ENCODE data around the gene OSBPL9. TPM values are rescaled to one million over a fixed set of nuclear protein-coding genes. Genes with fewer than 3 reads are reported as not detected.

OSBPL9 gene
- total RNA-seq, 6 experiments from 2014 or later = 39.8 to 54.2 (median 44.8) TPM

DNA sequence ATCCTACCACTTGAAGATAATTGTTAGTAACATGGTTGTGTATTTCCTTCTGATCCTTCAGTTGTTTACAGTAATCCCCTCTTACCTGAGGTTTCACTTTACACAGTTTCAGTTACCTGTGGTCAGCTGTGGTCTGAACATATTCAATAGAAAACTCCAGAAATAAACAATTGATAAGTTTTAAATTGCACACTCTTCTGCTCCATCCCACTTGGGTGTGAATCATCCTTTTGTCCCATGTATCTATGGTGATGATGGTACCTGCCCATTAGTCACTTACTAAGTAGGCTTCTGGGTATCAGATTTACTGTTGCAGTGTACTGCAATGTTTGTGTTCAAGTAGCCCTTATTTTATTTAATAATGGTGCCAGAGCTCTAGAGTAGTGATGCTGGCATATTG, 62.5 kb downstream of the OSBPL9 start:
- H3K4me3 Mint-ChIP-seq = no peak overlapping the region
- peaks cover 21% of the 10 kb centered on the region for H3K4me1 Mint-ChIP-seq (ENCODE audit: low read depth)
- no peak for TF ChIP-seq CTCF (IDR thresholded peaks at IDR 0.05)
- no peaks in the 10 kb centered on the region for H3K9me3 Mint-ChIP-seq
- DNase-seq = peak; percentile 33
- H3K36me3 Mint-ChIP-seq (ENCODE audit: low read depth) = peaks cover 5% of the 10 kb centered on the region; the same call in 1 of the 2 replicates
- H3K27ac Mint-ChIP-seq = peak overlapping the region; percentile 35; the same call in 1 of the 2 replicates
- H3K27me3 Mint-ChIP-seq (ENCODE audit: insufficient read depth) = no peaks in the 10 kb centered on the region; the same call in 1 of the 2 replicates

DNA sequence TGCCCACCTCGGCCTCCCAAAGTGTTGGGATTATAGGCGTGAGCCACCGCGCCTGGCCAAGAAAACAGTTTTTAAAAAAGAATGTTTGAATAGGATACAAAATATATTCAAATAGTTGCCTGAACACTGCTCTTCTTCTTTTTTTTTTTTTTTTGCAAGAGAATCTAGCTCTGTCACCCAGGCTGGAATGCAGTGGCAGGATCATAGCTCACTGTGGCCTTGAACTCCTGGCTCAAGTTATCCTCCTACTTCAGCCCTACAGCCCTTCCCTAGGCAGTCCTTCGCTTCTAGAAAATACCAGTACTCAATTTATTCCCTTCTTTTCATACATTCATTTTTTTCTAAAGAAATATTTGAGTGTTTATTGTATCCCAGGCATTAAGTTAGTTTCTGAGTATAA, 67.9 kb downstream of the OSBPL9 start:
- Mint-ChIP-seq H3K27me3 (ENCODE audit: insufficient read depth) (peaks cover 2% of the 10 kb centered on the region; the same call in 1 of the 2 replicates), H3K27ac (no peak overlapping the region), H3K36me3 (ENCODE audit: low read depth) (no peaks in the 10 kb centered on the region), H3K4me1 (ENCODE audit: low read depth) (peaks cover 24% of the 10 kb centered on the region), H3K4me3 (no peak overlapping the region), H3K9me3 (no peaks in the 10 kb centered on the region)
- DNase-seq = no peak
- no peak for TF ChIP-seq CTCF (IDR thresholded peaks at IDR 0.05)

DNA sequence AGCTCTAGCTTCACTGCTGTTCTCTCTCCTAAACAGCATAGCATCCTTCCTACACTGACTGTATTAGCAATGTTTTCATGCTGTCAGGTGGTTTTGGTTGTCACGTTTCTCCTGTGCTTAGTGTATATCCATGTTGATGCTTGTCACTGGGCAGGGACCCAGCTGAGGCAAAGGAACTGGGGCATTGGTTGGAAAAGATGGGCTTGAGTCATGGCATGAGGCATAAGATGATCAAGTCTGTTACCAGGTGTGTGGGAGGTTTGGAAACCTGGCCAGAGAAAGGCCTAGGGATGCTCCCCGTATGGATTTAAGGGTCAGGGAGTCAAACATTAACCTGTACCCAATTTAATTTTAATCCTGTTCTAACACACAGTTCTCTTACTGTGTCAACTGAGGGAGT, 69.6 kb downstream of the OSBPL9 start:
- no peak for TF ChIP-seq CTCF (IDR thresholded peaks at IDR 0.05)
- no peaks in the 10 kb centered on the region for H3K9me3 Mint-ChIP-seq

DNA sequence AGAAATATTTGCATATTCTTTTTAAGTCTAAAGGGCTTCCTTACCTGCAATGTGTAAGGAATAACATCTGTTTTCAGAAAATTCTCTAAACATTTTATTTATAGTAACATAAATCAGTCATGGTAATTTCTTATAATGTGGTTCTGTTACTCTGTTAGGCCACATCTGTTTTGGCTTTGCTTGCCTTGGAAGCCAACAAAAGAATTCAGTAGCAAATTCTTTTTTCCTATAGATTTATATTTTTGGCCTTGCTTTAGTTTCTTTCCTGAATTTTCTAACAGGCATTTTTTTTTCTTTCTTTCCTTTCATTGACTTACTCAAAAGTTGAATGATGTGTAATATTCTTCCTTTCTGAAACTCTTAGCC, 72.2 kb downstream of the OSBPL9 start:
- Mint-ChIP-seq H3K27ac (no peak overlapping the region), H3K4me3 (no peak overlapping the region), H3K9me3 (no peaks in the 10 kb centered on the region), H3K36me3 (ENCODE audit: low read depth) (no peaks in the 10 kb centered on the region), H3K4me1 (ENCODE audit: low read depth) (peaks cover 55% of the 10 kb centered on the region), H3K27me3 (ENCODE audit: insufficient read depth) (peaks cover 2% of the 10 kb centered on the region; the same call in 1 of the 2 replicates)
- DNase-seq = no peak
- no peak for TF ChIP-seq CTCF (IDR thresholded peaks at IDR 0.05)

More for the DNA sequence above, 69.6 kb downstream of the OSBPL9 start:
- Mint-ChIP-seq H3K27me3 (ENCODE audit: insufficient read depth) (peaks cover 2% of the 10 kb centered on the region; the same call in 1 of the 2 replicates), H3K36me3 (ENCODE audit: low read depth) (no peaks in the 10 kb centered on the region), H3K4me3 (no peak overlapping the region), H3K4me1 (ENCODE audit: low read depth) (peaks cover 37% of the 10 kb centered on the region), H3K27ac (no peak overlapping the region)
- peak; percentile 22 for DNase-seq

GRCh38 chr1:51689643-51690042, 72.8 kb downstream of the OSBPL9 start:
- Mint-ChIP-seq H3K36me3 (ENCODE audit: low read depth) (no peaks in the 10 kb centered on the region), H3K4me3 (no peak overlapping the region), H3K4me1 (ENCODE audit: low read depth) (peaks cover 56% of the 10 kb centered on the region), H3K27ac (peak overlapping the region; percentile 13), H3K9me3 (no peaks in the 10 kb centered on the region), H3K27me3 (ENCODE audit: insufficient read depth) (peaks cover 2% of the 10 kb centered on the region; the same call in 1 of the 2 replicates)
- no peak for DNase-seq
- no peak for TF ChIP-seq CTCF (IDR thresholded peaks at IDR 0.05)

All from HFFc6 (cell line).